ENCODE data around the gene SDHA. TPM values are rescaled to one million over a fixed set of nuclear protein-coding genes. Genes with fewer than 3 reads are reported as not detected.
"Not testable (repeated sequence)": the region's sequence is repeated elsewhere in the genome, so short reads cannot be mapped to it uniquely, and the experiment has no call there.

Gene SDHA
- 10 to 100 TPM; 67.7 to 95.3 (median 78.3) TPM for total RNA-seq

DNA sequence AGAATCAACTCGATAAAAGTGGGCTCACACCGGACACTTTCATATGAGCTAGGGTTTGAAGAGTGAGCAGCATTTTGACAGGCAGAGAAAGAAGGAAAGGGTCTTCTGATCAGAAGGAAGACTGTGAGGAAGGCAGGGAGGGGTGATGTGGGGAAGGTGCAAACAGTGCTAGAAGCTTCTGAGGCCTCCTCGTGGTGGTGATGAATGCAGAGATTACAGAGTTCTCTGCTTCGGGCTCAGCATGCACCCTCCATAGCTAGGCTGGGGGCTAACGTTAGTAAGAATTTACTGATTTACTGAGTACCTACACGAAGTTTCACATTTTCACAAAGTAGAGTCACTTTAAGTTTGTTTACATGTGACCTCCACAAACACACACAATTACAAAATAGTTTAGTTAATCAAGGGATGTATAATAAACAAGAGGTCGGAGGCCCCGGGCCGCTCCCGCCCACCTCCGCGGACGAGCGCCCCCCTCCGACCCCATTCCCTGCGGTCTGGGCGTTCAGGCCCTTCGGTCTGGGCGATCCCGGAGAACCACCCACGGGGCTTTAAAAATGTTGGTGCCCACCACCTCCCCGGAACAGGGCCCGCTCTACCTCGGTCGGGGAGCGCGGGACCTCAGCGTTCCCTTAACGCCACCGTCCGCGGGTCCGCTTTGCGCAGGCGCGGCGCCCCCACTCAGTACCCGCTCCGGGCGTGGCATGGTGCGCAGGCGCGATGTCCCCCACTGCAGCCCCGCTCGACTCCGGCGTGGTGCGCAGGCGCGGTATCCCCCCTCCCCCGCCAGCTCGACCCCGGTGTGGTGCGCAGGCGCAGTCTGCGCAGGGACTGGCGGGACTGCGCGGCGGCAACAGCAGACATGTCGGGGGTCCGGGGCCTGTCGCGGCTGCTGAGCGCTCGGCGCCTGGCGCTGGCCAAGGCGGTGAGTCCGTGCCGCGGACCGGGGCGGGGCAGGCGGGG is at the start of gene SDHA, which contains the start of gene CCDC127:
Gene SDHA, plus strand, starts transcription at position 827 of the 963 bp plus-strand sequence. Its CDS starts 36 bp downstream, at position 863.
Gene CCDC127, minus strand, starts transcription at position 660 of the 963 bp plus-strand sequence. CDS start 1,304 bp downstream, outside the sequence.
- peak within 1 kb of the TSS; percentile 69 to 97 (median 90) for H3K27ac ChIP-seq
- DNase-seq (ENCODE audit: low spot score in 2 of 2) = peak; percentile 88 to 92
- H3K4me1 ChIP-seq = peaks cover 0 to 62% (median 18%) of the 10 kb centered on the region in 4 donors
- peaks cover 0 to 21% (median 0%) of the 10 kb centered on the region in 3 donors for H3K36me3 ChIP-seq
- TF ChIP-seq, protein P1, sequence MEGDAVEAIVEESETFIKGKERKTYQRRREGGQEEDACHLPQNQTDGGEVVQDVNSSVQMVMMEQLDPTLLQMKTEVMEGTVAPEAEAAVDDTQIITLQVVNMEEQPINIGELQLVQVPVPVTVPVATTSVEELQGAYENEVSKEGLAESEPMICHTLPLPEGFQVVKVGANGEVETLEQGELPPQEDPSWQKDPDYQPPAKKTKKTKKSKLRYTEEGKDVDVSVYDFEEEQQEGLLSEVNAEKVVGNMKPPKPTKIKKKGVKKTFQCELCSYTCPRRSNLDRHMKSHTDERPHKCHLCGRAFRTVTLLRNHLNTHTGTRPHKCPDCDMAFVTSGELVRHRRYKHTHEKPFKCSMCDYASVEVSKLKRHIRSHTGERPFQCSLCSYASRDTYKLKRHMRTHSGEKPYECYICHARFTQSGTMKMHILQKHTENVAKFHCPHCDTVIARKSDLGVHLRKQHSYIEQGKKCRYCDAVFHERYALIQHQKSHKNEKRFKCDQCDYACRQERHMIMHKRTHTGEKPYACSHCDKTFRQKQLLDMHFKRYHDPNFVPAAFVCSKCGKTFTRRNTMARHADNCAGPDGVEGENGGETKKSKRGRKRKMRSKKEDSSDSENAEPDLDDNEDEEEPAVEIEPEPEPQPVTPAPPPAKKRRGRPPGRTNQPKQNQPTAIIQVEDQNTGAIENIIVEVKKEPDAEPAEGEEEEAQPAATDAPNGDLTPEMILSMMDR (IDR thresholded peaks at IDR 0.05) = peak; percentile 24 to 65 (median 34)
- TF ChIP-seq EP300 (IDR thresholded peaks at IDR 0.05) = peak; percentile 89 to 91
- peak; percentile 81 to 95 for TF ChIP-seq POLR2A (IDR thresholded peaks at IDR 0.05)
- not testable (repeated sequence) for H3K27me3 ChIP-seq, H3K9me3 ChIP-seq
- WGBS, 2 donors = 1% methylated on average over 15 to 38 of the region's 75 CpGs
- H3K4me3 ChIP-seq = peak within 1 kb of the TSS; percentile 89 to 99 (median 94)

GRCh38 chr5:169071-169727 is 48.9 kb upstream of the SDHA start:
- H3K9me3 ChIP-seq = no peaks in the 10 kb centered on the region
- H3K27me3 ChIP-seq = no peaks in the 10 kb centered on the region
- DNase-seq (ENCODE audit: low spot score in 2 of 2) = peak; percentile 16 to 23
- no peak overlapping the region for H3K27ac ChIP-seq
- no peaks in the 10 kb centered on the region for H3K36me3 ChIP-seq
- TF ChIP-seq, protein P1 (IDR thresholded peaks at IDR 0.05) = no peak
- peak; percentile 38 to 40 for TF ChIP-seq EP300 (IDR thresholded peaks at IDR 0.05)
- 43 to 52% methylated on average over 22 to 32 of the region's 32 CpGs for WGBS, 2 donors
- no peaks in the 10 kb centered on the region for H3K4me1 ChIP-seq
- no peak overlapping the region for H3K4me3 ChIP-seq

GRCh38 chr5:169728-170094 is 48.4 kb upstream of the SDHA start:
- Histone ChIP-seq H3K27ac (peak overlapping the region in 1 of 4 donors; percentile 54), H3K27me3 (no peaks in the 10 kb centered on the region), H3K4me1 (no peaks in the 10 kb centered on the region), H3K4me3 (no peak overlapping the region), H3K9me3 (no peaks in the 10 kb centered on the region), H3K36me3 (no peaks in the 10 kb centered on the region)
- DNase-seq (ENCODE audit: low spot score in 2 of 2) = no peak
- 78 to 84% methylated on average over 11 to 12 of the region's 12 CpGs for WGBS, 2 donors
- TF ChIP-seq POLR2A (IDR thresholded peaks at IDR 0.05) = no peak
- TF ChIP-seq EP300 (IDR thresholded peaks at IDR 0.05) = no peak
- TF ChIP-seq, protein P1 (IDR thresholded peaks at IDR 0.05) = no peak

DNA sequence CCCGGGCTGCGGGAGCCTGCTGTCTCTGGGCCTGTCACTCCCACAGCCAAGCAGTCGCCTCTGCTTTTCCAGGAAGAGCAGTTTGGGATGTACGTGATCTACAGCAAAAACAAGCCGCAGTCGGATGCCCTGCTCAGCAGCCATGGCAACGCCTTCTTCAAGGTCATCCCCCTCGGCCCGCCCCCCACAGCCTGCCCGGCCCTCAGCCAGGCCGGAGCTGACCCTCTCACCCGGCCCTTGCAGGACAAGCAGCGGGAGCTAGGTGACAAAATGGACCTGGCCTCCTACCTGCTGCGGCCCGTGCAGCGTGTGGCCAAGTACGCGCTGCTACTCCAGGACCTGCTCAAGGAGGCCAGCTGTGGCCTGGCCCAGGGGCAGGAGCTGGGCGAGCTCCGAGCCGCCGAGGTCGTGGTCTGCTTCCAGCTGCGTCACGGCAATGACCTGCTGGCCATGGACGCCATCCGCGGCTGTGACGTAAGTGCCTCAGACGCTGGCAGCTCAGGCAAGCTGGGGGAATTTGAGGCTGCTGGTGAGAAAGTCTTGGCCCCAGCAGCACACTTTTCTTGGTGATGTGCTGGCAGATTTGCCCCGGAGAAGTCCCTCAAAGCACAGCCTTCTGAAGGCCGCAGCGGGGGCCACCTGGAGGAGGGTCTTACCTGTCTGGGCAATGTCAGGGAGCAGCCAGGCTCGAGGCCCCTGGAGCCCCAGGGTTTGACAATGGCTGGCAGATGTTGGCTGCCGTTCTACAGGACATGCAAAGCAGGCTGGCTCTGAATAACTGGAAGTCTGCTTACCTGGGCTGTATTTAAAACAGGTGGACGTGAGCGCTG is 46.9 kb upstream of the SDHA start:
- H3K4me3 ChIP-seq = no peak overlapping the region
- no peak for TF ChIP-seq EP300 (IDR thresholded peaks at IDR 0.05)
- TF ChIP-seq, protein P1 (IDR thresholded peaks at IDR 0.05) = no peak
- no peak for TF ChIP-seq POLR2A (IDR thresholded peaks at IDR 0.05)
- no peak for DNase-seq (ENCODE audit: low spot score in 2 of 2)
- H3K36me3 ChIP-seq = no peaks in the 10 kb centered on the region
- no peaks in the 10 kb centered on the region for H3K9me3 ChIP-seq
- WGBS, 2 donors = 64 to 69% methylated on average over 28 to 31 of the region's 37 CpGs
- no peak overlapping the region for H3K27ac ChIP-seq
- no peaks in the 10 kb centered on the region for H3K4me1 ChIP-seq
- no peaks in the 10 kb centered on the region for H3K27me3 ChIP-seq
